ENCODE data around the gene DNMT3A.

- TF ChIP-seq CTCF (IDR thresholded peaks at IDR 0.05) (no peak), POLR2AphosphoS5 (IDR thresholded peaks at IDR 0.05) (no peak), POLR2A (IDR thresholded peaks at IDR 0.05) (no peak), EP300 (IDR thresholded peaks at IDR 0.05) (no peak)
These were observed 114.9 kb downstream of the DNMT3A start for GRCh38 chr2:25226827-25227226.

Data from stomach (tissue), 4 donors.